OCI-LY3 (cell line): Measurements from ENCODE around the gene SULT1A1.

Source experiments
- CTCF ChIP-seq: fragments of 200-600, 300-600 bp; sonication (generic); IDR thresholded peaks from 2 replicates; pipeline ENCODE4 v1.5.1; 2014; ENCODE audit warnings: antibody characterized with exemption, low read length, low read depth
- EZH2phosphoT487 ChIP-seq: fragments of 200-600 bp; shearing (Covaris generic); IDR thresholded peaks from 2 replicates; pipeline ENCODE4 v1.6.1; 2018; ENCODE audit warnings: antibody characterized with exemption, mixed run types, low read depth

- no peak for TF ChIP-seq CTCF
- TF ChIP-seq EZH2phosphoT487, result no peak
Observed at GRCh38 chr16:28607116-28607623, 2.7 kb downstream of the SULT1A1 start.
